T-helper 1 cell treated with Interleukin-12 subunit alpha and Interleukin-12 subunit beta and Interleukin-4 antibody, amounts not matched to agents 30 μg/mL and 1 μg/mL, for 36 hours (primary cell): Measurements from ENCODE around the gene TLL2.

ENCODE experiments used
- H3K27ac Mint-ChIP-seq: one replicate; pipeline ENCODE4 v1.8.0; 2021; ENCODE audit warnings: mild to moderate bottlenecking, mixed read lengths
- H3K27me3 Mint-ChIP-seq: one replicate; pipeline ENCODE4 v1.8.0; 2021; ENCODE audit warnings: low read depth, mixed read lengths
- H3K36me3 Mint-ChIP-seq: one replicate; pipeline ENCODE4 v1.8.0; 2021; ENCODE audit warnings: low read depth, mixed read lengths
- H3K4me1 Mint-ChIP-seq: one replicate; pipeline ENCODE4 v1.8.0; 2021; ENCODE audit warnings: low read depth, mixed read lengths
- H3K4me3 Mint-ChIP-seq: one replicate; pipeline ENCODE4 v1.8.0; 2021; ENCODE audit warnings: mild to moderate bottlenecking, moderate library complexity, mixed read lengths
- H3K9me3 Mint-ChIP-seq: one replicate; pipeline ENCODE4 v1.8.0; 2021; ENCODE audit warnings: mixed read lengths

TLL2 gene

GRCh38 chr10:96387161-96387560 is 126.6 kb downstream of the TLL2 start:
- Mint-ChIP-seq H3K4me3 (no peak overlapping the region), H3K9me3 (no peaks in the 10 kb centered on the region), H3K36me3 (no peaks in the 10 kb centered on the region), H3K27me3 (peaks cover 4% of the 10 kb centered on the region), H3K27ac (no peak overlapping the region), H3K4me1 (no peaks in the 10 kb centered on the region)

- Mint-ChIP-seq H3K36me3 (no peaks in the 10 kb centered on the region), H3K27me3 (peaks cover 4% of the 10 kb centered on the region), H3K4me1 (no peaks in the 10 kb centered on the region), H3K4me3 (no peak overlapping the region), H3K27ac (no peak overlapping the region), H3K9me3 (no peaks in the 10 kb centered on the region)
Observed at GRCh38 chr10:96384506-96384905, 129.2 kb downstream of the TLL2 start.

GRCh38 chr10:96380821-96381220 is 132.9 kb downstream of the TLL2 start:
- no peak overlapping the region for H3K27ac Mint-ChIP-seq
- H3K4me3 Mint-ChIP-seq, result no peak overlapping the region
- H3K4me1 Mint-ChIP-seq, result peaks cover under 1% of the 10 kb centered on the region
- no peaks in the 10 kb centered on the region for H3K27me3 Mint-ChIP-seq
- no peaks in the 10 kb centered on the region for H3K9me3 Mint-ChIP-seq
- no peaks in the 10 kb centered on the region for H3K36me3 Mint-ChIP-seq

- Mint-ChIP-seq H3K4me3 (no peak overlapping the region), H3K4me1 (peaks cover 4% of the 10 kb centered on the region), H3K27ac (no peak overlapping the region), H3K27me3 (no peaks in the 10 kb centered on the region), H3K9me3 (no peaks in the 10 kb centered on the region), H3K36me3 (no peaks in the 10 kb centered on the region)
Observed at GRCh38 chr10:96379758-96380157, 134.0 kb downstream of the TLL2 start.

GRCh38 chr10:96378741-96379140 is 135.0 kb downstream of the TLL2 start:
- Mint-ChIP-seq H3K4me3 (no peak overlapping the region), H3K4me1 (peaks cover 4% of the 10 kb centered on the region), H3K9me3 (no peaks in the 10 kb centered on the region), H3K27ac (no peak overlapping the region), H3K36me3 (no peaks in the 10 kb centered on the region), H3K27me3 (peaks cover 4% of the 10 kb centered on the region)

GRCh38 chr10:96377816-96378294 is 135.9 kb downstream of the TLL2 start:
- H3K9me3 Mint-ChIP-seq, result no peaks in the 10 kb centered on the region
- peaks cover 4% of the 10 kb centered on the region for H3K4me1 Mint-ChIP-seq
- no peak overlapping the region for H3K4me3 Mint-ChIP-seq
- H3K27me3 Mint-ChIP-seq, result peaks cover 4% of the 10 kb centered on the region
- H3K27ac Mint-ChIP-seq, result no peak overlapping the region
- H3K36me3 Mint-ChIP-seq, result no peaks in the 10 kb centered on the region

GRCh38 chr10:96376483-96376882 is 137.2 kb downstream of the TLL2 start:
- no peaks in the 10 kb centered on the region for H3K9me3 Mint-ChIP-seq
- H3K27ac Mint-ChIP-seq, result no peak overlapping the region
- H3K36me3 Mint-ChIP-seq, result no peaks in the 10 kb centered on the region
- H3K4me3 Mint-ChIP-seq, result no peak overlapping the region
- H3K4me1 Mint-ChIP-seq, result peaks cover 4% of the 10 kb centered on the region
- H3K27me3 Mint-ChIP-seq, result peaks cover 4% of the 10 kb centered on the region

- H3K27ac Mint-ChIP-seq, result no peak overlapping the region
Observed at GRCh38 chr10:96374985-96375830, 138.5 kb downstream of the TLL2 start.

GRCh38 chr10:96374639-96374984 is 139.1 kb downstream of the TLL2 start:
- Mint-ChIP-seq H3K9me3 (no peaks in the 10 kb centered on the region), H3K4me3 (peak overlapping the region; percentile 65), H3K27ac (no peak overlapping the region), H3K27me3 (peaks cover 4% of the 10 kb centered on the region), H3K4me1 (peaks cover 4% of the 10 kb centered on the region), H3K36me3 (no peaks in the 10 kb centered on the region)

More at GRCh38 chr10:96374985-96375830, 138.5 kb downstream of the TLL2 start:
- no peaks in the 10 kb centered on the region for H3K36me3 Mint-ChIP-seq
- peaks cover 4% of the 10 kb centered on the region for H3K27me3 Mint-ChIP-seq
- no peaks in the 10 kb centered on the region for H3K9me3 Mint-ChIP-seq
- peaks cover 4% of the 10 kb centered on the region for H3K4me1 Mint-ChIP-seq
- H3K4me3 Mint-ChIP-seq, result peak overlapping the region; percentile 65

- Mint-ChIP-seq H3K9me3 (no peaks in the 10 kb centered on the region), H3K4me1 (peaks cover 4% of the 10 kb centered on the region), H3K27me3 (peaks cover 4% of the 10 kb centered on the region), H3K36me3 (no peaks in the 10 kb centered on the region), H3K4me3 (peak overlapping the region; percentile 25), H3K27ac (no peak overlapping the region)
Observed at GRCh38 chr10:96374004-96374403, 139.7 kb downstream of the TLL2 start.

GRCh38 chr10:96371356-96371755 is 142.4 kb downstream of the TLL2 start:
- Mint-ChIP-seq H3K9me3 (no peaks in the 10 kb centered on the region), H3K4me1 (peaks cover 4% of the 10 kb centered on the region), H3K4me3 (no peak overlapping the region), H3K27me3 (peaks cover 4% of the 10 kb centered on the region), H3K27ac (no peak overlapping the region), H3K36me3 (no peaks in the 10 kb centered on the region)

GRCh38 chr10:96370584-96371157 is 143.1 kb downstream of the TLL2 start:
- Mint-ChIP-seq H3K9me3 (no peaks in the 10 kb centered on the region), H3K27me3 (peaks cover 4% of the 10 kb centered on the region), H3K4me1 (peaks cover 2% of the 10 kb centered on the region), H3K36me3 (no peaks in the 10 kb centered on the region), H3K4me3 (no peak overlapping the region), H3K27ac (no peak overlapping the region)

GRCh38 chr10:96369890-96370583 is 143.7 kb downstream of the TLL2 start:
- Mint-ChIP-seq H3K9me3 (no peaks in the 10 kb centered on the region), H3K36me3 (no peaks in the 10 kb centered on the region), H3K27me3 (peaks cover 4% of the 10 kb centered on the region), H3K4me3 (no peak overlapping the region), H3K27ac (no peak overlapping the region), H3K4me1 (no peaks in the 10 kb centered on the region)

- Mint-ChIP-seq H3K4me1 (no peaks in the 10 kb centered on the region), H3K36me3 (no peaks in the 10 kb centered on the region), H3K9me3 (no peaks in the 10 kb centered on the region), H3K27me3 (no peaks in the 10 kb centered on the region), H3K27ac (no peak overlapping the region), H3K4me3 (no peak overlapping the region)
Observed at GRCh38 chr10:96368971-96369370, 144.8 kb downstream of the TLL2 start.

GRCh38 chr10:96367470-96367869 is 146.3 kb downstream of the TLL2 start:
- no peaks in the 10 kb centered on the region for H3K9me3 Mint-ChIP-seq

More at GRCh38 chr10:96367470-96367869, 146.3 kb downstream of the TLL2 start:
- no peak overlapping the region for H3K4me3 Mint-ChIP-seq
- no peak overlapping the region for H3K27ac Mint-ChIP-seq
- H3K36me3 Mint-ChIP-seq, result no peaks in the 10 kb centered on the region
- no peaks in the 10 kb centered on the region for H3K4me1 Mint-ChIP-seq
- peaks cover 4% of the 10 kb centered on the region for H3K27me3 Mint-ChIP-seq
